Hematopoietic multipotent progenitor cell treated with erythropoietin and hydrocortisone succinate and interleukin-3 and kit ligand, for 6 days (in vitro differentiated cells): ENCODE measurements around the gene BMP6.

Experiments
- DNase-seq: peaks from one replicate; pipeline ENCODE4 v3.0.0-alpha.2; 2015

The BMP6 gene

GRCh38 chr6:7747901-7748504, 22.1 kb downstream of the BMP6 start:
- DNase-seq: no peak

- DNase-seq: no peak
Observed at GRCh38 chr6:7749478-7749877, 23.6 kb downstream of the BMP6 start.

DNA sequence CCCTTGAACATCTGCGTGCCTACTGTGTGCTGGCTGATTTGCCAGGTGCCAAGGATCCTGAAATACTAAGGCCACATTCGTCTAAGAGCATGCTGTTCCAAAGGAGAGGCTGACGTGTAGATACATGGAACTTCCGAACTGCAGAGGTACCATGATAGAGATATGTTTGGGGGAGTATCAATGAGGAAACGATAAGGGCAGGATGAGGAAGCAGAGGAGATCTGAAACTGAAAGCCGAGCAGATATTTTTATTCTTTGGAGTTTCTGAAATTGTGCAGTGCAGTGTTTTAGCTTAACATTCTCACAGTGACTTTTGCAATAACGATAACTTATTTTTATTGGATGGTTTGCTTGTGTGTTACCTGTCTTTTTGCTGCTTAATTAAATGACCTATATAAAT, 24.3 kb downstream of the BMP6 start:
- no peak for DNase-seq

- DNase-seq: no peak
Observed at GRCh38 chr6:7758456-7758855, 32.6 kb downstream of the BMP6 start.

- no peak for DNase-seq
Observed at GRCh38 chr6:7759320-7759719, 33.4 kb downstream of the BMP6 start.

DNA sequence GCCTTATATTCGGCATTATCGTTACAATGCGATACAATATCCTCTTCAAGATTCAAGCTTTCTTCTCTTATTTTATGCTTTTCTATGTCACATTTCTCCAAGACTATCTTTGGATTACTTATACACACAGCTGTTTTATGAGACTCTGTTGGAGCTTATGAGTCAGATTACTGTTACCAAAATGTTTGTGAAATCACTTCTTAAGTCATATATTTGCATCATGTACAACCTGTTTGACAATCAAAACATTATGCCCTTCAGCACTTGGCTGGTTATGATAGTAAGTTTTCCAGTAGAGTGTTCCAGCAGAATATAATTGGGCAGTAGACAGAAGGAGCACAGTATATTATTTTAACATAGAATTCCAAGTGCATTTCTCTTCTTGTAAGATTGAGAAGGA, 35.2 kb downstream of the BMP6 start:
- DNase-seq: no peak

- DNase-seq: no peak
Observed at GRCh38 chr6:7762760-7763159, 36.9 kb downstream of the BMP6 start.

GRCh38 chr6:7763881-7764280, 38.0 kb downstream of the BMP6 start:
- no peak for DNase-seq

- DNase-seq: no peak
Observed at GRCh38 chr6:7765575-7766325, 39.9 kb downstream of the BMP6 start.

DNA sequence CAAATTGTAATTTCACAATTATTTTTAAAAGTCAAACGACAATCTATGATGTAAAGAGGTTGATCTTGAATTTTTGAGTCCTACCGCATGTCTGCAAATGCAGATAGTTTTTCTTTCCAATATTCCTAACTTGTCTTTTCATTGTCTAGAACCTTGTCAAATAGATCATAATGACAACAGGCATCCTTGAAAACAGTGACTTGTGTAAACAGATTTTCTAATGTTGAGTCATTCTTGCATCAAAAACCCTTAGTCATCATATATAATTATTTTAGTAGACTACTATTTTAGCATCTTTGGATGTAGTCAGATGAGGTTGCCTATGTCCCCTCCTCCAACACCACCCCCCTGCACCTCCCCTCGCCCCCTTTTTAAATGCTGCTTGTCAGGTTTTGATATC, 43.8 kb downstream of the BMP6 start:
- DNase-seq: no peak

- no peak for DNase-seq
Observed at GRCh38 chr6:7770111-7770510, 44.2 kb downstream of the BMP6 start.

GRCh38 chr6:7770601-7771000, 44.7 kb downstream of the BMP6 start:
- DNase-seq: no peak

- DNase-seq: no peak
Observed at GRCh38 chr6:7773322-7773721, 47.4 kb downstream of the BMP6 start.

- no peak for DNase-seq
Observed at GRCh38 chr6:7773914-7774313, 48.0 kb downstream of the BMP6 start.

- no peak for DNase-seq
Observed at GRCh38 chr6:7776509-7776908, 50.6 kb downstream of the BMP6 start.

- DNase-seq: no peak
Observed at GRCh38 chr6:7777074-7777473, 51.2 kb downstream of the BMP6 start.

DNA sequence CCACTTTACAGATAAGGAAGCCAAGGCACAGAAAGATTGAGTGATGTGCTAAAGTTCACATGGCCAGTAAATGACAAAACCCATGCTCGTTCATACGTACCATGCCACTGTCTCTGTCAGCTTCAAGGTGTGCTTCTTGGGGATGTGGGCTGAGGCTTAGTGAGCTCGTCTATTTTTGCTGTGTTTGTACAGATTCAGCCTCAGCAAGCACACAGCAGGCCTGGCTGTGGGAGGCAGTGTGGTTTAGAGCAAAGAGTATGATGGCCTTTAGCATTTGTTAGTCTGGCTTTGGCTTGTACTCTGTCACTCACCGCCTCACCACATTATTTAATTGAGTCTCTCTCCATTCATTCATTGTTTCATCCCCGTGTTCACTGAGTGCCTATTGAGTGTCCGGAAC, 55.3 kb downstream of the BMP6 start:
- DNase-seq: no peak

GRCh38 chr6:7784248-7784647, 58.3 kb downstream of the BMP6 start:
- DNase-seq: no peak

- DNase-seq: no peak
Observed at GRCh38 chr6:7784706-7785105, 58.8 kb downstream of the BMP6 start.

GRCh38 chr6:7785243-7786035, 59.5 kb downstream of the BMP6 start:
- no peak for DNase-seq

- DNase-seq: no peak
Observed at GRCh38 chr6:7786214-7786661, 60.3 kb downstream of the BMP6 start.

- DNase-seq: no peak
Observed at GRCh38 chr6:7787137-7787608, 61.3 kb downstream of the BMP6 start.

- no peak for DNase-seq
Observed at GRCh38 chr6:7787731-7788130, 61.8 kb downstream of the BMP6 start.

GRCh38 chr6:7794509-7794908, 68.6 kb downstream of the BMP6 start:
- no peak for DNase-seq
